ENCODE results near the gene SUFU.

The SUFU gene

DNA sequence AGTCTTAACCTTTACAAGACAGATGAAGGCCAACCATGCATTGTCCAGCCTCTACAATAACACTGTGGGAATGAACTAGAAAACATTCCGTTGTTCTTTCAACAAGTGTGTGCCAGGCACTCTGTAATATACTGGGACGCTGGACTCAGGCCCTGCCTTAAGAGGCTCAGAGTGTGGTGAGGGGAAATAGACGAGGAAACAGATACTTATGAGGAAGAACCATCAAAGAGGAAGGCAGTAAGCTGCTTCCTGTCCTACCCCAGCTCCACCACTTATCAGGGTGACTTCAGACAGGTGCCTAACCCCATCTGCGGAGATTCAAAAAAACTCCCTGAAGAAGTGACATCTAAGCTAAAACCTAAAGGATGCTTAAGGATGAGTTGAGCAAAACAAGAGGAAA, 131.6 kb downstream of the SUFU start:
- no peak for DNase-seq (ENCODE audit: low read depth)

DNA sequence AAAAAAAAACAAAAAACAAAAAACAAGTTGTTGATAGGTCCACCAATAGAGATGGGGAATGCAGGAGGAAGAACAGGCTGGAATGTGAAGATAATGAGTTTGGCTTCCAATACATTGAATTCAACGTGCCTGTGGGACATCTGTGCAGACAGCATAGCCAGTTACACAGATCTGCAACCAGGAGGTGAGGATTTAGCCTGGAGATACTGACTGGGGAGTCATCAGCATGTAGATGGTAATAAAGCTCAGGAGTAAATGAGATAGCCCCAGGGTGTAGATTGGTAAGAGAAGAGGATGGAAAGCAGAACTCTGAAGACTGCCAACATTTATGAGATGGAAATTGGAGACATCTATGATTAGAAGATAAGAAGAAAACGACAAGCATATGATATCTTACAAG, 135.8 kb downstream of the SUFU start:
- peak; percentile 33 for DNase-seq (ENCODE audit: low read depth)

DNA sequence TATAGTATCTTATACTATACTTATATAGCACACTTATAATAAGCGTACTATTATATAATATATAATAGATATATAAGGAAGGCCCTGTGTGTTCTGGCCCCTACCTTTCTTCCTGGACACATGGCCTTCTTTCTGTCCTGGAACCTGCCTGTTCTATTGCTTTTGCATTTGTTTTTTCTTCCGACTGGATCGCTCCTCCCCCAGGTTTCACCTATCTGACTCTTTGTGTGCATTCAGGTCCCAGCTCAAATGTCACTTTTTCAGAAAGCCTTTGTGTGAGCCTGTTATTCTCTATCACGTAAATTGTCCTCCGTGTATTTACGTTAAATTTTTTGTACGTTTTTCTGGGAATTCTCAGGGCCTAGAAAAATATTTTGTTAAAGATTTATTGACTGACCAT, 137.6 kb downstream of the SUFU start:
- no peak for DNase-seq (ENCODE audit: low read depth)

DNA sequence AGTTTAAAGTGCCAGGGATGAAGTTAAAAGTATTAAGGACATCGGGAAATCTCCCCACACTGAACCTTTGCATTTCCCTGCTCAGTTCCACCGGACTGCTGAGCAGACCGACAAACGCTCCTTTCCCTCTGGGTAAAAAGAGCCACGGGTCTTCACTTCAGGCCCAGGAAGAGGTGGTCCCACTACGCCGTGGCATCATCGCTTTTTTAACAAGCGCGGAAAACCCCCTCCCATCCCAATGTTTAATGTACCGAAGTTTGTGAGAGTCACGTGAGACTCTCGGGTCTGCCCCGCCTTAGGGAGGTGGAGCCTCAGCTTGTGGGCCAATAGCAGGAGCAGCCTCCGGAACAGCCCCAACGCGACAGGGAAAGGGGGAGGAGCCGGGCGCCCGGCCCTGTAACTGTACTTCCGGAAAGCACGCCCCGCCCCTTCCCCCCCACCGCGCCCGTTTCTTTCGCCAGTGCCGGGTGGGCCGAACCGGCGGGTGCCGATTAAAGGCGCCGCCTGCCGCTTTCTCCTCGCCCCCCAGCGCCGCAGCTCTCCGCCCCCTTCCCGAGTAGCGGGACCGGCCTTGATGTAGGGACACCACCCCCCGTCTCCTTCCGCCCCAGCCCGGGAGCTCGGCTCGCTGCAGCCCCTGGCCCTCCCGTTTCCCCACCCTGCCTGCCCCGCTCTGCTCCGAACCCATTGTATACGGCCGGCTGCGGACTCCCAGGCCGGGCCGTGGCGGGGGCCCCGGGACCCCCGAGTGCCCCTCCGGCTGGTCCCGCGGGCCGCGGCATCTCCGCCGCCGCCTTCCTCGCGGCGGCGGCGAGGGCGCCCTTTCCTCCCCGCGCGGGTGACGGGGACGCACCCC, 138.3 kb downstream of the SUFU start:
- DNase-seq (ENCODE audit: low read depth): peak; percentile 98

DNA sequence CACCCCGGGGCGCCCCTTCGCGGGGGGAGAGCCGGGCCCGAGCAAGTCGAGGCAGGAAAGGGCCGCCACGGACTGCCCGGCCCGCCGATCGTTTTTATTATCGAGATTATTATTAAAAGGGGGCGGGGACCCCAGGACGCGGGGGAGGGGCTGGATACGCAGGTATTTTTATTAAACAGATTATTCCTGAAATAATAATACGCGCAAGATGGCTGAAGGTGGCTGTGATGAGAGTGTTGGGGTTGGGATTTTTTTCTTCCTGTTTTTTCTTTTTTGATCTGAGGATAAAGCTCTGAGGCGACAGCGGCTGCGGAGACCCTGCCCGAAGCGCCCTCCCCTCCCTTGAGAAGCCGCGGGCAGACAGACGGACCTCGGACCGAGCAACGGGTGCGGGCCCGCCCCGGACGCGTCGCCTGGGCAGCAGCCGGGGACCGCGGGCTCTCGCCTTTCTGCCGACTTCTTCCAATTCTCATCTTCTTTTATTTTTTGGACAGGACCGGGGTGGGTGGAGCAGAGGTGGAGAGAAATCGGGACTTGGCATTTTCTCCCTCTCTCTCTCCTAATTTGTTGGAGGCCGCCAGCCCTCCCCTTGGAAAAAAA, 139.1 kb downstream of the SUFU start:
- DNase-seq (ENCODE audit: low read depth): peak; percentile 81

DNA sequence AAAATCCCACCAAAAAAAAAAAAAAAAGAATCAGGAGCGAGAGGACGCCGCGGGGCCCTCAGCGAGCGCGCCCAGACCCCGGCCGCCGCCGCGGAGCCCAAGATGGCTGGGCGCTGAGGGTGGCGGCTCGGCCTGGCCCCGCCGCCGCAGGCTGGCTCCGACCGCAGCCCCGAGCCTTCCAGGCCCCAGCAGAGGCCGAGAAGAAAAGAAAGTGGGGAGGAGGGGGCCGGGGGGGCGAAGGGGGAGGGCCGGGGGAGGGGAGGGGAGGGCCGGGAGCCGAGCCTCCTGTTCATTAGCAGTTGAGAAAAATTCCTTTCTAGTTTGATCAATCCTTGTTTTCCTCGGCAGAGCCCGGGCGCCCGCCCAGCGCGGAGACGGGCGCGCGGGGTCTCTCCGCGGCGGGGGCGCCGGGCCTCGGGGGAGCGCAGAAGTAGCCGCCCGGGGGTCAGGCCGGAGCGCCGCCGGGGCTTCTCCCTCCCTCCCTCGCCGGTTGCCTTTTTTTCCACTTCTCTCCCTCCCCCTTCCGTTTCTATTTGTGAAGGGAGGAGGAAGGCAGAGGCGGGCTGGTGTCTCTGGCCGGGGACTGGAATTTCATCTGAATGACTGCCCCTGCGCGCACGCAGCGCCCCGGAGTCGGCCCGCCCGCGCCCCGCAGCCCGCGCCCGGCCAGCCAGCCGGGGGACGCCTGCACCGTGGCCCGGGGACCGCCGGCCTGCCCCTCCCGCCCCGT, 139.7 kb downstream of the SUFU start:
- peak; percentile 83 for DNase-seq (ENCODE audit: low read depth)

DNA sequence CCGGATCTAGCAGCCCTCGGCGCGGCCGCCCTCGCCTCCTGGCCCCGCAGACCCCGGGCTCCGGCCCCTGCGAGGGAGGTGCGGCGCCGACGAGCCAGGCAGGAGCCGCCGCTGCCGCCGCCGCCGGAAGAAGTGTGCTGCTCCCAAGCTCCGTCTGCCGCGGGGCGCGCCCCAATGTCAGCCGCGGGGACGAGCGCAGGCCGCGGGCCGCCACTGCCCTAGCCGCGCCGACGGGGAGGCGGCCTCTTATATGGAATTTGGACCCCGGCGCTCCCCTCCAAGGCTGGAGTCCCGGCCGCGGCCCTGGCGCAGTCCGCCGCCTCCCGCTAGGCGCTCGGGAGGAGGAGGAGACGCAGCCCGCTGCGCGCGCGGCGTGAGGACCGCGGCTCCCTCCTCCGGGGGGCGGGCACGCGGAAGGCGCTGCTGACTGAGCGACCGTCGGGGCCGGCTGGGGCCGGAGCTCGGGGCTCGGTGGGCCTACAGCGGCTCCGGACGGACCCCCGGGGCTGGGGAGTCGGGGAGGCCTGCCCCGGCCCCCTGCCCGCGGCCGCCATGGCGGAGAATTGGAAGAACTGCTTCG, 140.4 kb downstream of the SUFU start, which contains the start of gene TRIM8:
TSS of gene TRIM8 (plus strand) at position 414 of the 580 bp plus-strand sequence. CDS start at position 553, 139 bp downstream.
- DNase-seq (ENCODE audit: low read depth): peak; percentile 55

DNA sequence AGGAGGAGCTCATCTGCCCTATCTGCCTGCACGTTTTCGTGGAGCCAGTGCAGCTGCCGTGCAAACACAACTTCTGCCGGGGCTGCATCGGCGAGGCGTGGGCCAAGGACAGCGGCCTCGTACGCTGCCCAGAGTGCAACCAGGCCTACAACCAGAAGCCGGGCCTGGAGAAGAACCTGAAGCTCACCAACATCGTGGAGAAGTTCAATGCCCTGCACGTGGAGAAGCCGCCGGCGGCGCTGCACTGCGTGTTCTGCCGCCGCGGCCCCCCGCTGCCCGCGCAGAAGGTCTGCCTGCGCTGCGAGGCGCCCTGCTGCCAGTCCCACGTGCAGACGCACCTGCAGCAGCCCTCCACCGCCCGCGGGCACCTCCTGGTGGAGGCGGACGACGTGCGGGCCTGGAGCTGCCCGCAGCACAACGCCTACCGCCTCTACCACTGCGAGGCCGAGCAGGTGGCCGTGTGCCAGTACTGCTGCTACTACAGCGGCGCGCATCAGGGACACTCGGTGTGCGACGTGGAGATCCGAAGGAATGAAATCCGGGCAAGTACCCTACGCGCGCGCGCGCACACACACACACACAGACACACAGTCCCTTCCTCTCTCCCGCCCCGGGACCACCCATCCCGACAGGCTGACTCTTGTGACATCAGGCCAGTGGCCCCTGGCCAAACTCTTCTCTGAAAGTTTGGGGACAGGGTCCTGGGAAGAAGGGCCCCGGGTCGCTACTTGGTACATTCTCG, 141.0 kb downstream of the SUFU start:
- peak; percentile 74 for DNase-seq (ENCODE audit: low read depth)

DNA sequence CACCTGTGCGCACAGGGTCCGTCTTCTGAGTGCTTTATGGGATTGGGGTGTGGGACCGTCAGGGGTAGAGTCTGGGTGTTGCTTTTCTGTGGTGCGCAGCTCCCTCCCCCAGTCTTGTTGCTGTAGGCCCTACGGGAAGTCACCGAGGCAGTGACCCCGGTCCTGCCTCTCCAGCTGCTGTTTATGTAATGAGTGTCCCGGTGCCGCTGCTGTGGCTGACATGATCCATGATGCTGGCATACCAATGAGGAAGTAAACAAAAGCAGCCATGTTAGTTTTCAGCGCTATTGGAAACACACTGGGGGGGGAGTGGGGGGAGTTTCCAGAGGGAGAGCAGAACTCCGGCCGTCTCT, 141.6 kb downstream of the SUFU start:
- peak; percentile 84 for DNase-seq (ENCODE audit: low read depth)

DNA sequence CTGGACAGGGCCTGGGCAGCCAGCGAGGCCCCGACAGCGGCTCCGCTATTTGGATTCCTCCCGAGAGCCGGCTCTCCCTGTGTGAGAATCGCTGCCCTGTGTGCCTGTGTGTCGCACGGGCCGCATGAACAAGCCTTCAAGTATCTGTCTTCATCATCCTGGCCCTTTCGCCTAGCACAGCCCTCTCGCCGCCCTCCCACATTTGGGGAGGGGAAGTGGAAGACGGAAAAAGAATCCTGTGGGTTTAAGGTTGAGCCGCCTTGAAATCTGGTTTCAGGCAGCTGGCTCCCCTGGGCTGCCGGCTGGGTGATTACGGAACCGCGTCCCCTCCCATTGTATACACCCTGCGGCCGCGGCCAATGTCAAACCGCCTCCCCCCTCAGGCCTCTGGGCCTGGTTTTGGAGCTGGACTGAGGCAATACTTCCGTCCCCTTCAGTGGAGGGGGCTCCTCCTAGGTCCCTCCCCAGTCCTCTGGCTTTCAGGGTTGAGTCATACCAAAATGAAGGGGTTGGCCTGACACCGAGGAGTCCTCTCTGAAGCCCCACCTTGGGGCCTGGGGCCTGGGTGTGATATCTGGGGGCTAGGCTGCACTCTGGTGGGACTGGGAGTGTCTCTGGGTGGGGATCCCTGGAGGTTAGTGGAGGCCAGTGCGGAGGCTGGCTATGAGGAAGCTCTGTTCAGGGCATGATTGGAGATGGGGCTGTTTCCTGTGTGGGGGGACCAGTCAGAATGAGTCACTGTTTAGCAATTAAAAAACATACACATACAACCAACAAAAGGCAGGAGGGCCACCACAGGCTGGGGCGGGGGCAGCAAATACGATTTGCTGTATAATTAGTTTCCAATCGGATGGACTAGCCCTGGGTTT, 142.2 kb downstream of the SUFU start:
- DNase-seq (ENCODE audit: low read depth): peak; percentile 96

DNA sequence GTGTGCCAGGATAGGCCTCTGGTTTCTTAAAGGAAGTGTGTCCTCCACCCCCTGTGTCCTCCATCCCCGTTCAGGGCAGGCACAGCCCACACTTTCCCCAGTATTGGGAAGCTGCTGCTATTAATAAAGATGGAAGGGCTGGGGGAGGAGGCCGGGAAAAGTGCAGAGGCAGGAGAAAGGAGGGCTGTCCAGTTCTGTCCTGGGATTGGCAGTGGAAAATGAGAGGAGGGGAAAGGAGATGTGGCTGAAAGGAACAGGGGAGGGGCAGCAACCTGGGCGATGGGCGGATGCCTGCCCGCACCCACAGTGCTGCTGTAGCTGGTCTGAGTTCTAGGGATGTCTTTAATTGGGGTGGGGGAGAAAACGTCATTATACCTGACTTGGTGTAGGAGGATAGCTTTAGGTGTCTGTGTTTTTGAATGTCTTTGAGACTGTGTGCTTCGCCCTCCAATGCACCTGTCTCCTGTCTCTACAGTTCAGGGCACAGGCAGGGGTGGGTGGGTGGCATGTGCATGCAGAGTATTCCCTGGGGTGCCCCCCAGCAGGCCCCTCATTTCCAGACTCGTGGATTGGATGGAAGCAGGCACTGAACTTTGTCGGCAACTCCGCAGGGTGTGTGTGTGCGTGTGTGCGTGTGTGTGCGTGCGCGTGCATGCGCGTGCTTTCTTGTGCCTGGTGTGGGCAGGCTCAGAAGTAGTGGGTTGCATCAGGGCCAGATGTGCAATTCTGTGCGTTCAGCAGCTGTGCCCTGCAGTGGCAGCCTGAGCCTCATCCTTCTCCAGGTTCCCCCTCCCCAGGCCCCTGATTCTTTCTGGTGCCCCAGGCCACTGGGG, 143.1 kb downstream of the SUFU start:
- DNase-seq (ENCODE audit: low read depth): no peak

DNA sequence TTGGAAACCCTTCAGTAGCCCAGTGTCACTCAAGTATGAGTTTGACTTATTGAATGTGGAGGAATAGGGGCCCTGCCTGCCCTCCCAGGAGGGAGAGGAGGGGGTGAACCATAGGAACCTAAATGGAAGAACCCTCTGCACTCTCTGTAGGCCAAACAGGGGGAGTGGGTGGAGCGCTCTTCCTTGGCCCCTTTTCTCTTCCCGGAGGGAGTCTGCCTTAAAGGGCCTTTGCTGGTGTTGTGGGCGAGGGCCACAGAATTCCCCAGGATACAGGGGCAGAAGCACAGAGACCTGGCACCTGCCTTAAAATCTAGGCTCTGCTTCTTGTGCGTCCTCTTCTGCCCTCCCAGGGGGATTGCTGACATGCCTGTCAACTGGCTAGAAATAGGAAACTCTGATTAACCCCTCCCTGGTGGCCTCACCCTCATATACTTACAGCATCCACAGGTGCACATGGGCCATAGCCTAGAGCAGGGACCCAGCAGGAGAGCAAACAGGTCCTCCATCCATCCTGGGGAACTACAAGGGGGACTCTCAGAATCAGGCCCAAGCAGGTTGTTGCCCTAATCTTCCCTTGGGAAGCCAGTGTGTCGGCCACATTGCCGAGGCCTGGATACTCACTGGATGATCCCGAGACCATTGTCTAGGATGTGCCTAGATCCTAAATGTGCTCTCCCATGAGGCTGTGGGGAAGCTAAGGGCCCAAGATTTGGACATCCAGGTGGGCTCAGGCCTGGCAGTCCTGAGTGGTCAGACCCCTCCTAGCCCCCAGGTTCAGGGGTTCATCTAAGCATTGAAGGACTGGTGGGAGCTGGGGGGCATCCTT, 143.9 kb downstream of the SUFU start:
- no peak for DNase-seq (ENCODE audit: low read depth)

DNA sequence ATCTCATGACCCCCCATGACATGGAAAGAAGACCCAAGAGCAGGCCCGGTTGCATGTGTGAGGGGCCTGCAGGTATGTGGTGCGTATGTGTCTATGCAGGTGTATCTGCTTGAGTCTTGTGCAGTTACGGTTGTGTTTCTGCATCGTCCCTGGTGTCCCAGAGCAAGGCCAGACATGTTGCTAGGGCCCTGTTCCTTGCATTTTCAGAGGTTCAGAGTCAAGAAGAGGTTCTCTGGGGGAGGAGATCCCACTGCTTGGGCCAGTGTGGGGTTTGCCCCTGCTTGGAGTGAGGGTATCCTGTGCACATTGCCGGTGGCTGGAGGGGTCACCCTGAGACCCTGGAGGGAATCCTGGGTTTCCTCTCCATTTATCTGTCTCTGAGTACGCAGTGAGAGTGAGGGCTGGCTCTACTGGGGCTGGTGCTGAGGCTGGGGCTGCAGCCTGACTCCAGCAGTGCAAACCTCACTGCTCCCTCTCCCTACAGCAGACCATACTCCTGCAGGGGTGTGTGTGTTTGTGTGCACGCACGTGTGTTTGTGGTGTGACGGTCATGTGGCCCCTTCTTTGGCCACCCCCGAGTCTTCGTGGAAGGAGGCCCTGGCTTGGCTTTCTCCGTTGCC, 144.6 kb downstream of the SUFU start:
- no peak for DNase-seq (ENCODE audit: low read depth)

DNA sequence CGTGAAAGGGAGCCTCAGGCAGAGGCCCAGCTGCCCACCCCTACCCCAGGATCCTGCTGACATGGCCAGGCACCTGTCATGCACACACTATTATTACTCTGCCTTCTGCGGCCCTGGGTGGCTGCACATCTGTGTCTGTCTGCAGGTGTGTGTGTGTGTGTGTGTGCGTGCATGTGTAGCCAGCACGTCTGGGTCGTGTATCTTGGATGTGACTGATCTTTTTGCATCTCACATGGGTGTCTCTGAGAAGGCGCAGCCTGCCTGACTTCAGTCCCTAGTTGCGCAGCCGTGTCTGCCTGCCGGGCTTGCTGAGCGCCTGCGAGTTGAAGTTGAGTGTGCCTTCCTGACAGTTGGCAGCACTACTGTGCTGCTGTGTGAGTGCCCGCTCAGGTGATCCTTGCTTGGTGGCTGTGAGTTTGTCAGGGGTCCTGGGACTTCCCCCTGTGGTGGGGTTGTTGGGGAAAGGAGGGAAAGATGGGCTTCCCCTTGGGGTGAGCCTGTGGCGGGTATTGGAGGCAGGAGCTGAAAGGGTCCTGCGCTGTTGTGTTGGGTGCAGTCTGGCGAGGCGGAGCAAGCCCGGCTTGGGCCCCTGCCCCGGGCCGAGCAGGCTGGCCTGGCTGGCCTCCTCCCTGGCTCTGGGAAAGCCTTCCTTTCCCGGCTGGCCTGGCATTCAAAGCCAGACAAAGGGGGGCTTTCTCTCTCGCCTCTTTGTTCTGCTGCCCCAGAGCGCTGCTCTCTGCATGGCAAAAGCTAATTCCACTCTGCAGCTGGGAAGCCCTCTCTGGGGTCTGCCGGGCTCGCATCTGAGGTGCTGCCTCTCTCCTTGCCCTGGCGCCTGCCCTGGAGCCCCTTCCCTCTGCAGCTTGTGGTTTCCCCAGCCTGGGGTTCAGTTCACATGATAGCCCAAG, 145.4 kb downstream of the SUFU start:
- no peak for DNase-seq (ENCODE audit: low read depth)

DNA sequence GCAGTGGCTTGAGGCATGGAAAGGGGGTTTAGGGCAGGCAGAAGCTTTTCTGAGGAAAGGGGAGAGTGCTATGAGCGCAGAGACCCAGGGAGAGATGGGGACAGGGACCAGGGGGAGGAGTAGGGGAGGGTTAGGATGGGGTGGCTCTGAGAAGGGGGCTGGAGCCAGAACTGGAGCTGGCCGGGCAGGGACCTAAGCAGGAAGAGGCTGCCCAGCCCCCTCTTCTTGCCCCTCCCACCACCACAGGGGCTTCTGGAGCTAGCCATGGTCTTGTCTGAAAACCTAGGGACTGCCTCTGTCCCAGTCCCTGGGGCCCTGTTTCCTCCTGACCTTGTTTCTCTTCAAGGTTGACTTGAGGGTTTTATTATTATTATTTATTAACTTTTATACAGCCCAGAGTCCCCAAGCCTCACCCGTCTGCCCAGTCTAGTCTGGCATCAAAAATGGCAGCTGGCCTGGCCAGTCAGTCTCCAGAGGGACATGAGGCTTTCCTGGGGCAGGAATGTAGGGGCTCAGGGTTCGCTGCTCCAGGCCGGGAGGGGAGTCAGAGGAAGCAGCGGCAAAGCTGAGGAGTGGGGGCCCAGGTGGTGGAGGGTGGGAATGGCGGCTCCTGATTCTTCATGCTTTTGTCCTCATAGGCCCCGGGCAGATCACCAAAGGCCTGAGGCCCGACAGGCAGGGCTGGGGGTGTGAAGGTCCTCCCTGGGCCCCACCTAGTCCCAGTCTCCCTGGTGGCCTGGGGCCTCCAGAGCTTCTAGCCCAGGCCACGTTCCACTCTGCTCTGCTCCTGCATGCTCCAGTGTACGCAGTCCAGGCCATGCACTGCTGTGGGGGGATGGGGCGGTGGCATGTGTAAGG, 146.3 kb downstream of the SUFU start:
- DNase-seq (ENCODE audit: low read depth): no peak

DNA sequence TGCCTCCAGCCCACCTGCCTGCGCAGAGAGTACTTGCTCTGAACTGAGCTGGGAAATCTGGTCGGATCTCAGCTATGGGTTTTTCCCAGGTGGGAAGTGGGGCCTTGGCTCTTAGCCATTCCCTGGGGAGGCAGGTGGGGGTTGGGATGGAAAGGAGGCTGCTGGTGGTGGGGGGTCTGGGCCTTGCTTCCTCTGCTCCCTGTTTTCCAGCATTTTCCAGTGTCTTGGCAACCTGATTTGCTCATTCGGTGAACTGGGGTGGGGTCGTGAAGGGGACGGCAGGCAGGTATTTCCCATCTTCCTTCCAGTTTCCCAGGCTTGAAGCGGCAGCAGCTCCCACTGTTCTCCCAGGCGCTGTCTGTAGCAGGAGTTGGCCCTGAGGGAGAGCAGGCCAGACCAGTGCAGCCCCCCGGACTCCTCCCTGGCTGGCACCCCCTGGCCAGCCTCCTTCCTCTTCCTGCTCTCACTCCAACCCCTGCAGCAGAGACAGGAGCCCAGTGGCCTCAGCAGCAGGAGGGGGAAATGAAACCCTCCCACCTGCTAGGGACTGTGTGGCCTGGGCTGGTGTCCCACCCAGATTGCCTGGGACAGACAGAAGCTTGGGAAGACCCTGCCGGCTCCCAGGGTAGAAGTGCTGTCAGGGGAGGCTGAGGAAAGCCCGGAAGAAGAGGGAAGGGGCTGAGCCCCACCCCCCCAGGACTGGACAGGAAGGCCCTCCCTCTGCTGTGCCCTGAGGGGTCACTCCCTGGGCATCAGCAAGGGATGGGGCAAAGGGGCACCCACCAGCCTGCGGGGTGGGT, 147.1 kb downstream of the SUFU start:
- DNase-seq (ENCODE audit: low read depth): no peak

Measured in EH (cell line).